GM10847 (cell line): ENCODE data around the gene ZNF282.

Source experiments
- POLR2A ChIP-seq: IDR thresholded peaks from 2 replicates; pipeline ENCODE4 v1.6.1; 2011; ENCODE audit not compliant: insufficient read length; ENCODE audit errors: extremely low read depth

Gene ZNF282

DNA sequence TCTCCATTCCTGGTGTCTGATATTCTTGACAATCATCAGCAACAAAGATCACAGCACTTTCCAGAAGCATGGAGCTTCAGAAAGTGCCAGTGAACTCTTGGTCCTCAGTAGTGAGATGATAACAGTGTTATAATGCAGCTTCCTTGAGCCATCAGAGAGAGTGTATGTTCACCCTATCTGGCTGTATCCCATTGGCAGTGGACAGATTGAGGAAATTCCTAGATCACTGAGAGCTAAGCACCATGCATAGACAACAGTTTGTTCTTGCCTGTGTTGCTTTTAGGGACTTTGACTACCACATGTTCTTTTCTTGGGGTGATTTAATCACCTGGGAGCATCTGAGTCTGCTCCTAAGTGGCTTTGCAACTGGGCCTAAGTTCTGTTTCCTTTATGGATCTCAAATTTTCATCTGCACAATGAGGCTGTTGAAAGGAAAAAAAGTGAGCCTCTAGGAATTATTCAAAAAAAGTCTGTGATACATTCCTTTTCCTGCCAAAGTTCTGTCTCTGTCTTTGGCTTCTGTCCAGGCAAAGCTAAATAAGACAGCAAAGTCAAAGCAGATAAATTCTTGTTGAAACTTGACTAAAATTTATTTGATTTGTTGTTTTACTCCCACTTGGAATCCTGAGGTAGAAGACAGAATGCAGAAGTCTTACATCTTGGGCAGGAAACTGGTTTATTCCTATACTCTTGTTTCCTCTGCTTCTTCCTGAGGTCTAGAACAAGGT lies 14.5 kb upstream of the ZNF282 start:
- no peak for TF ChIP-seq POLR2A

DNA sequence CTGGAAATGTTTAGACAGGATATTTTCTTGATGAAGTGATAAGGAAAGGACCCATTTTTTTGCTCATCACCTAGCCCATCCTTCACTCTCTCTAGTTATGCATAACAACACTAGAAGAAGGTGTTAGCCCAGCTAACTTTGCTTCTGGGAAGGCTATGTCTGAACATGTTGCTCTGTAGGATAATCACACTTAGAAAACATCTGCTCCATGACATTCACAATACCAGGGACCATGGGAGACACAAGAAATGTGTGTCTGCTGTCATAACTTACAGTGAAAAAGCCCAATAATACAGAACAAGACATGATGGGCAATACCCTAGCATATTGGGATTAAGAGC lies 13.9 kb upstream of the ZNF282 start:
- TF ChIP-seq POLR2A: no peak

DNA sequence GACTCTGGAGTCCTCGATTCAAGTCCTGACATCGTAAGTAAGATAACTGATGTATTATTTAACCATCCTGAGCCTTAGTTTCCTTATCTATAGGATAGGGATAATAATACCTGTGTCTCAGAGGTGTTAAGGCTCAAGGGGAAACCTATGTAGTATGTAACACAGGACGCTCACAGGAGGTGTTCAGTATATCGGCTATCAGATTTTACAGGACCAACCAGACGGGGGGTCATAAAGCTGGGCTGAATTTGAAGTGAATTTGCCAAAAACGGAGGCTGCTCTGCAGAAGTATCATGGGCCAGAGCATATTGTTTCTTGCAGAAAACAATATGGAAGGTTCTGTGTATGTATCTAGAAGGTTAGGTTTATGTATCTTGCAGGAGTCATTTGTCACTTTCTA lies 11.1 kb upstream of the ZNF282 start:
- TF ChIP-seq POLR2A: no peak

DNA sequence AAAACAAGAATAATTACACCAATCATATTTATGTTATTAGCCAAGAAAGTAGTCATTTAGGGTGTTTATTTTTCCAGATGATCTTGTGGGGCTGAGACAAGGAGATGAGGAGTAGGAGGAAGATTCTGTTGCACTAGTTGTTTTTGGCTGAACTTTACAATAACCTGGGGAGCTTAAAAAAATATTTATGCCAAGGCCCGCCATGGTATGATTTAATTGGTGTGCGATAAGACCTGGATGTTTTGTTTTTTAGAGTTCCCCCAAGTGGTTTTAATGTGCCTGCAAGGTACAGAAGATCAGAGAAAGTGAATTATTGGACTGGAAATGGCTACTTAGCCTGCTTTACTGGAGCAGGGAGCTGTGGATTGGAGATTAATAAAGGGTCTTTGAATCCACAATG lies 7.1 kb upstream of the ZNF282 start:
- TF ChIP-seq POLR2A: no peak

DNA sequence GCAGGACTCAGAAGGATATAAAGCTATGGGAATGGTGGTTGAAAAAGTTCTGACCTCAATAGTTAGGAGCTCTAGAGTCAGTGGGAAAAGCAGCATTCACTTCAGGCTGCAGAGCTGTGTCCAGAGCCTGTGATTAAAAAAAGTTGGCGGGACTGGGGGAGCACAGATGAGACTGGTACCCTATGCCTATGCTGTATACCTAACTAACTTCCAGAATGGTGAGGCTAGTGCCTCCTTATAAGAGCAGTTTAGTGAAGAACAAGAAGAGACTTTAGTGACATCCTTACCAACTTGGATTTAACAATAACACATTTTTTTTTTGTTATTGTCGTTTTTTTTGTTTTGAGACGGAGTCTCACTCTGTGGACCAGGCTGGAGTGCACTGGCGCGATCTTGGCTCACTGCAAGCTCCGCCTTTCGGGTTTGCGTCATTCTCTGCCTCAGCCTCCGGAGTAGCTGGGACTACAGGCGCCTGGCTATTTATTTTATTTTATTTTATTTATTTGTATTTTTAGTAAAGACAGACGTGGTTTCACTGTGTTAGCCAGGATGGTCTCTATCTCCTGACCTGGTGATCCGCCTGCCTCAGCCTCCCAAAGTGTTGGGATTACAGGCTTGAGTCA lies 6.6 kb upstream of the ZNF282 start:
- no peak for TF ChIP-seq POLR2A

DNA sequence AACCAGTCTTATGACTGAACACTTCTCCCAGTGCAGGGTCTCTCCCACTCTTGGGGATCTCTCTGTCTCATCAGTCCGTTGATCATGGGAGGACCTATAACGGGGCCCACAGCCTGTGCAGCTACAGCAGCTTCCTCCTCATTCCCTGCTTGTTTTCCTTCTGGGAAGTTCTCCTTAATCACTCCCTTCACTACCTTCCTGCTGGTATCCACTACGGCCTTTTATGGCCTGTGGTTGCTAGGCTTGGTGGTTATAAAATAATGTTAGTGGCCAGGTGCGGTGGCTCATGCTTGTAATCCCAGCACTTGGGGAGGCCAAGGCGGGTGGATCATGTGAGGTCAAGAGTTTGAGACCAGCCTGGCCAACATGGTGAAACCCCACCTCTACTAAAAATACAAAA lies 3.5 kb upstream of the ZNF282 start:
- no peak for TF ChIP-seq POLR2A

DNA sequence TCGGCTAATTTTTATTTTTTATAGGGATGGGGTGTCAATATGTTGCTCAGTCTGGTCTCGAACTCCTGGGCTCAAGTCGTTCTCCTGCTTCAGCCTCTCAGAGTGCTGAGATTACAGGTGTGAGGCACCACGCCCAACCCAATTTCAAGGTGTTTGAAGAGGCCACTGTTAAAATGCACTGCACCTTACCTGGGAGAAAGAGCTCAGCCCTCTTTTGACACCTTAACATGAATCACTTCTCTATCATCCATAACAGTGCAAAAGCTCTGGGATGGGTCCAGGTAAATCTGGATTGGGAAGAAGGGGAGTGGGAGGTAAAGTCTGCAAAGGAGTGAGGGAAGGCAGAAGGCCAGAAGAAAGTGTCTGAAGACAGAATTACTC lies 557 bp upstream of the ZNF282 start:
- TF ChIP-seq POLR2A: no peak

DNA sequence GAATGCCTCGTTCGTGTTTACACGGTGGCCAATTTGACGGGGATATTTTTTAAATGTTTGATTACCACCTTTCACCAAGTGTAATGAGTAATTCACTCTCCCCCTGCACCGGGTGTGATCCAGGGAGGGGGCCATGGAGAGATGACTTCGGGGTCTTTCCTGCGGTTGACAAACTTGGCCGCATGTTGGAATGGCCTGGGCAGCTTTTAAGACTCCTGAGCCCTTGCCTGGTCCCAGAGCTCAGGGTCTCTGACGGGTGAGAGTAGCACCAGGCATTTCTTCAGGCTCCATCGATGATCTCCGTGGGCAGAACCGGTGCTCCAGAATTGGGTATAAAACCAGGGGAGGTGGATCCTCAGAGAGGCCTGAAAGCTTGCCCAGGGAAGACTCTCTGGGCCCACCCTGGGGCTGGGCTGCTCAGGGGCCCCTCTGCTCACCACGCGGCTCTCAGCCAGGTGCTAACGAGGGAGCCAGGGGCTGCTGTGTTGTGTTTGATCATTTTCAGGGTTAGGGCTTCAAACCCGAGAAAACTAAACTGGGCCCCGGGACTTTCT lies 882 bp downstream of the ZNF282 start:
- no peak for TF ChIP-seq POLR2A

DNA sequence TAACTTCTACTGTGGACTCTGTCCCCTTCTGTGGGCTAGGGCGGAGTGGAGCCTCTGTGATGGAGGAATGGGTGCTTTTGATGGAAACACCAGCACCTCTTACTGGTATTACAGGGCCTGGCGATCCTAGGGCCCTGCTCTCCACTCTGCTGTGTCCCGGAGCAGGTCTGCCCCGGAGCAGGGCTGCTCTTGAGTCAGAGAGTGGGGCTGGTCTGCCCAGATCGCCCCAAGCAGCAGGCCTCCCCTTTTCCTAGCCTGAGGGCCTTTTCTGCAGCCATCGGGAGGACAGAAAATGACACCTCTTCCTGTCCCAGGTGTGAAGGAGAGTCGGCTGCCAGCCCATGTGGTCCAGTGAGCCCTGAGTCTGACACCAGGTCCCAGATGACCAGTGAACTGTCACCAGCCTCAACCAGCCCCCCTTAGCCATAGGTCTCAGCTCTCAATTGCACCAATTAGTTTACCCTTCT lies 1.4 kb downstream of the ZNF282 start:
- TF ChIP-seq POLR2A: no peak

DNA sequence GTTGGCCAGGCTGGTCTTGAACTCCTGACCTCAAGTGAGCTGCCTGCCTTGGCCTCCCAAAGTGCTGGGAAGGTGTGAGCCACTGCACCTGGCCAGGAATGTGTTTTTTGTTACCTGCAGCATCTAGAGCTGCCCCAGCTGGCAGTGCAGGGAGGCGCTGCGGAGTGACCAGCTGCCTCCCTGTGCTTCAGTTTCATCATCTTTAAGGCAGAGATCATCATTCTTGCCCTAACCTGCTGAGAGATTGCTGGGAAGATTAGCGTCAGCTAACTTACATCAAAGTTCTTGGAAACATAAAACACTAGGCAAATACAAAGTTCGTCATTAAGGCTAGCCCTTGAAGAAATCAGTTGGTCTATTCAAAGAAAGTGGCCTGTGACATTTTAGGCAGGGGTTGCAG lies 2.3 kb downstream of the ZNF282 start:
- TF ChIP-seq POLR2A: no peak

DNA sequence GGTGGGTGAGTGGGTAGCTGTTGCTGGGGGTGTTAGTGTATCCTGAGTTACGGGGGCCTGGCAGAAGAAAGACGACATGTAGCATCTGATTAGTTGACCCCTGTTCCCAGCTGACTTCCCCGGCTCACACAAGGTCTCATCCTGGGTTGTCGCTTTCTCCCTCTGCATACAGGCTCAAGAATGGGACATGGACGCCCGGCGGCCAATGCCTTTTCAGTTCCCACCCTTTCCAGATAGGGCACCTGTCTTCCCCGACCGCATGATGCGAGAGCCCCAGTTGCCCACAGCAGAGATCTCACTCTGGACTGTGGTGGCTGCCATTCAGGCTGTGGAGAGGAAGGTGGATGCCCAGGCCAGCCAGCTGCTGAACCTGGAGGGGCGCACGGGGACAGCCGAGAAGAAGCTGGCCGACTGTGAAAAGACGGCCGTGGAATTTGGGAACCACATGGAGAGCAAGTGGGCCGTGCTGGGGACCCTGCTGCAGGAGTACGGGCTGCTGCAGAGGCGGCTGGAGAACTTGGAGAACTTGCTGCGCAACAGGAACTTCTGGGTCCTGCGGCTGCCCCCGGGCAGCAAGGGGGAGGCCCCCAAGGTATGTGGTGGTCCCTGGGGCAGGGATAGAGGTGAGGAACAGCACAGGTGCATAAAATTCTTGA lies 2.9 kb downstream of the ZNF282 start:
- TF ChIP-seq POLR2A: no peak

DNA sequence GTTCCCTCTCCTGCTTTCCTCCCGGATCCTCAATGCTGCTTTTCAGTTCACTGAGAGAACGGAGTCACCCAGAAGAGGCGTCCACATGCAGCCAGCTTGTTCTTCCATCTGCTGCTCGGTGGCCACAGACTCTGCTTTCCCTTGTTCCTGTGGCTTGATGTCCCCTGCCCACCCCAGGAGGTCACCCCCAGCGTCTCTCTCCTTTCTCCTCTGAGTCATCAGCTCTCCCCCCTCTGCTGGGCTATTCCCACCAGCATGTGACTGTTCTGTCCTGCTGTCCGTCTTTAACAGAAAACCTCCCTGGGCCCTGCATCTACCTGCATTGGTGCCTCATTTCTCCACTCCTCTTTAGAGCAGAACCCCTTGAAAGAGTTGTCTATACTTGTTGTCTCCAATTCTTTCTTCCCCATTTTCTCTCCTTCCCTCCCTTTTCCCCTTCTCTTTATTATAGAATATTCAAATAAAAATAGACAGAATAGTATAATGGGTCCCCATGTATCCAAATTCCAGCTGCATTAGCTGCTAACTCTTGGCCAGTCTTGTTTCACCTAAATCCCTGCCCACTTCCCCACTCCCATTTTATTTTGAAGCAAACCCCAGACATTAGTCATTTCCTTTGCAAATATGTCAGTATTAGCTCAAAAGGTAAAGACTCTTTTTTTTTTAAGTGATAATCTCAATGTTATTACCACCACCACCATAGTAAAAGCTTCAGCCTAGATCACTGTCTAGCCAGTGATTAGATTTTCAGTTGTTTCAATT lies 4.1 kb downstream of the ZNF282 start:
- TF ChIP-seq POLR2A: no peak

DNA sequence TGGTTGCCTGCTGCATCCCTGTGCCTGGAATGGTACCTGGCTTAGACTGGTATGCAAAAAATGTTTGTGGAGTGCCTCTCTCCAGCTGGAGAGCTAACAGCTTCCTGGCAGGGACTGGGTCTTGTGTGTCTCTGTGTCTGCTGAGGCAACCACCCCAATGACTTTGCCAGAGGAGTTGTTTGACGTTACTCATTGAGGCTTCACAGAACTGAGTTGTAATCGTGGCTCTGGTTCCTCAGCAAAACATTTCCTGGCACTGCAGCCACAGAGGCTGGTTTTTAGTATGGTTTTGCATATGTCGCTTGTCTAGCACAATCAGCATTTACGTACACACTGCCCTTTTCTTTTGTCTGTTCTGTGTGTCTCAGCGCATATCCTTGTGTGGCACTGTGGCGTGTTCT lies 7.5 kb downstream of the ZNF282 start:
- no peak for TF ChIP-seq POLR2A

DNA sequence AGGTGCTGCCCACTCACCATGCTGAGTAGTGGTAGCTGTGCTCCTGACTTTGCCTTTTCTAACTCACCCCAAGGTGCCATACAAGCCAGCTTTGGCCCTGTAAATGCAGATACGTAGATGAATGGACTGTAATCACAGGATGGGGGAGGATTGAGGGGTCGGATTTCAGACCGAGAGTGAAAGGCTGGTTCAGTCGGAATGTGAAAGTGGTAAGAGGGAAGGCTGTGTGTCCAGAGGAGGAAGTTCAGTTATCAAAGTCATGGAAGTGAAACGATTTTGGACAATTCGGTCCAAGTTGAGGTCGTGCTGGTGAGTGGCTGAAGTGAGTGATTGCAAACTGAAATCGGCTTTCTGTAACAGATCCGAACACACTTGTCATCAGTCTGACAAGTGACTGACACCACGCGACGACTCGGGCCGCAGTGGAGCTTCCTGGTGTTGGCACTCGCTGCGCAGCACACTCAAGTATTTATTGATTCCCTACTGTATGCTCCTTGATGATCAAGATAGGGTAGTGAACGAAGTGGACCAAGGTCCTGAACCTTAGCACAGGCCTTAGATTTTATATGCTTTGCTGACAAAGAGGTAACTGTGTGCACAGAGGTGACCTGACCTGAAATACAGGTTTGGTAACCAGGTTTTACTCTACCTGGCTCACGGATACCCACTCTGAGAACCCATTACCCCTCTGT lies 10.5 kb downstream of the ZNF282 start:
- no peak for TF ChIP-seq POLR2A

DNA sequence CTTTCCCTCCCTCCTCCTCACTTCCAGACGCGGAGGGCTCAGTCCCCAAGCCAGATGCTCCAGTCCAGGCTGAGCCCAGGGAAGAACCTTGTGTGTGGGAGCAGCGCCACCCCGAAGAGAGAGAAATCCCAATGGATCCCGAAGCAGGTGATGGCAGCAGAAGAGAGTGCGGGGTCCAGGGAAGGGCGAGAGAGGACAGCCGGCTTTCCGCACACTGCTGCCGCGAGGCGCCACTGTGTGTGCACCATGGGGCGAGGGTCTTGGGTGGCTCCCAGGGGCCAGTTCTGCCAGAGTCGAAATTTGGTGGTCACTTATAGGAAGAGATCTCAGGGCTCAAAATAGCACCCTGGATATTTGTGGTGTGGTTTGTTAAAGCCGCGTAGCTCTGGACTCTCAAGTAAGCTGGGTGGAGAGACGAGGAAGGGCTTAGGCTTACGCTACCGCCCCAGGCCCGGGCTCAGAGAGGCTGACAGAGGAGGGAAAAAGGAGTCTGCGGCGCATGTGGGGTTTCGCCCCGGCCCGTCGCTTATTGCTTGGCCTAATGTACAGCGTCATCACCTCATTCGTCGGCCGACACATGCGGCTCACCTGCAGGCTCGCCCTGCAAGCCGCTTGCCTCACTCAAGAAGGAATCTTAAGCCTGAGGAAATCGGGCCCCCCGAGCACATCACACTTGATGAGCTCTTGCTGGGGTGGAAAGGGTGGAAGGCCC lies 12.1 kb downstream of the ZNF282 start:
- no peak for TF ChIP-seq POLR2A
